Measurements from ENCODE around the gene C19orf67.

The C19orf67 gene

DNA sequence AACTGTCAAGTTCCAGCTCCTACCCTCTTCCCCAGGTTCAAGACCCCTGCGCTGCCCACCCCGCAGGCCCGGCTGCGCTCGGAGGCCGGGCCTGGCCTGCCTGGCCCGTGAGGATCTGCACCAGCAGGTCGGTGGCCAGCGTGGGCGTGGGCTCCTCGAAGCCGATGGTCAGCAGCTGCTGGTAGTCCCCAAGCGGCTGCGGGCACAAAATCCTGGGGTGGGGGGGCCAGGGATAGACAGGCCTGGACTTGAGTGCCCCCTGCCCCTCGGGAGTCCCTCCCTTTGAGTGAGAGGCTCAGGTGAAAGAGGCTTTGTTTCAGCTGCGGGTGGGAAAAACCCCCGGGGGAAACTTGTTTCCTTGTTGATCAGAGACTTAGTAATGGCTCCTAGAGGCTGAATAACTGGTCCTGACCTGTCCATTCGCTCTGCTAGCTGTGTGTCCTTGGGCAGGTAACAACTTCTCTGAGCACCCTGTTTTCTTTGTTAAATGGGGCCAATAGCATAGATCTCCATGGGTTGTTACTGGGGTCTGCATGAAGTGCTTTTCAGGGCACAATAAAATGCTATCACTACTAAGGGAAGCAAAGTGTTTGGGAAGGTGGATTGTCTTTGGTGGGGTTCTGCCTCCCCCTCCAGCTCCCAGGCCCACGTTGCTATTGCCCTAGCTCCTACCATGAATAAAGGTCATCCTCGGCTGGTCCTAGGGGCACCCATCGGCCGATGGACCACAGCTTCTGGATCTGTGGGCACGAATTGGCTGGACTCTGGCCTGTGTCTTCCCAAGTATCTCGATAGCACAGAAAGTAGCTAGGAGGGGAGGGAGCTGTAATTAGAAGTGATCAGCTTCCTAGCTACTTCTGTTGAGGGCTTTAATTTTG is 3.5 kb downstream of the C19orf67 start:
- DNase-seq = no peak

GRCh38 chr19:14080887-14081796 is 4.4 kb downstream of the C19orf67 start:
- peak; percentile 100 for DNase-seq

- no peak for DNase-seq
These were observed 7.2 kb downstream of the C19orf67 start for GRCh38 chr19:14078411-14078810.

DNA sequence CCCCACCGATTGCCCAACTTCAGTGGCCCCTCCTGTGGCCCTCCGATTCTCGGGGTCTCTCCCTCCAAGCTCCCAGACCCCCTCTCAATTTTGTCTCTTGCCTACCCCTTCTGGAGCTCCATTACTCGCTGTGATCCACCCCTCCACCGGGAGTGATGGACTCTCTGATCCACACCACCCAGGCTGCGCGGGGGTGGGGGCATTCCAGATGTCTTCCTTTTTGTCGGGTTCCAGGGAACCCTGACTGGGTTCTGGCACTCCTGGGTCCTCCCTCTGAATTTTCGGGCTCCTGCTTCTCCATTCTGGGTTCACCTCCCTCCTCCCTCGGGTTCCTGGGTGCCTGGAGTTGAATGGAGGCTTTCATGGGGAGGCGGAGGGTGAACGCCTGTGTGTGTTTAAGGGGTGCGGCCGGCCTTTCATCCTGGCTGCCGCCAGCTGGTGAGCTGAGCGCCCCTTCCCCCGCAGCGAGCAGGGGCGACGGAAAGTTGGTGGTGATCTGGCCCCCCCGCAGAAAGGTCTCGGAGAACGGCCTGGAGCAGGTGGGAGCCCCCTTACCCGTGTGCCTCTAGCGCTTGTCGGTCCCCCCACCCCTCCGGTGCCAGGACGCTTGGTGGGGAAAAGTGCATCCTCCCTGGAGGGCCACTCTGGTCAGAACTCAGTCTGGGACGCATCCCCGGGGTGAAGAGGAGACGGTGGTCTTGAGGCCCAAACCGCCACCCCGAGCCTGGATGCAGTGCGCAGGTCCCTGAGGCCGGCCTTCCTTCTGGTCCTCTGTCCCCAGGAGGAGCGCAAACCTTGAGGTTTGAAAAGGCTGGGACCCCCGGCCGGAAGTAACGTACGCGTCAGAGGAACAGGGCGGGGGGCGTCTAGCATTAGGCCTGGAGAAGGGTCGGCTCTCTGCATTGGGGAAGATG is 11.4 kb downstream of the C19orf67 start:
- DNase-seq = no peak

GRCh38 chr19:14073261-14073924 is 12.2 kb downstream of the C19orf67 start:
- peak; percentile 80 for DNase-seq

- no peak for DNase-seq
These were observed 12.9 kb downstream of the C19orf67 start, which contains the start of gene MISP3 for GRCh38 chr19:14072535-14073260. Gene MISP3, plus strand, starts transcription at chr19:14072786. Its CDS starts 524 bp downstream, at chr19:14073310.

- DNase-seq = no peak
These were observed 15.1 kb downstream of the C19orf67 start for GRCh38 chr19:14070268-14071050.

- no peak for DNase-seq
These were observed 19.4 kb downstream of the C19orf67 start for GRCh38 chr19:14066134-14066533.

GRCh38 chr19:14063105-14063504 is 22.5 kb downstream of the C19orf67 start:
- no peak for DNase-seq

- no peak for DNase-seq
These were observed 23.1 kb downstream of the C19orf67 start for GRCh38 chr19:14062558-14062855.

- no peak for DNase-seq
These were observed 23.6 kb downstream of the C19orf67 start, which contains the start of gene PALM3 for GRCh38 chr19:14061751-14062557. Gene PALM3, minus strand, starts transcription at chr19:14062076. Its CDS starts 96 bp downstream, at chr19:14061980.

DNA sequence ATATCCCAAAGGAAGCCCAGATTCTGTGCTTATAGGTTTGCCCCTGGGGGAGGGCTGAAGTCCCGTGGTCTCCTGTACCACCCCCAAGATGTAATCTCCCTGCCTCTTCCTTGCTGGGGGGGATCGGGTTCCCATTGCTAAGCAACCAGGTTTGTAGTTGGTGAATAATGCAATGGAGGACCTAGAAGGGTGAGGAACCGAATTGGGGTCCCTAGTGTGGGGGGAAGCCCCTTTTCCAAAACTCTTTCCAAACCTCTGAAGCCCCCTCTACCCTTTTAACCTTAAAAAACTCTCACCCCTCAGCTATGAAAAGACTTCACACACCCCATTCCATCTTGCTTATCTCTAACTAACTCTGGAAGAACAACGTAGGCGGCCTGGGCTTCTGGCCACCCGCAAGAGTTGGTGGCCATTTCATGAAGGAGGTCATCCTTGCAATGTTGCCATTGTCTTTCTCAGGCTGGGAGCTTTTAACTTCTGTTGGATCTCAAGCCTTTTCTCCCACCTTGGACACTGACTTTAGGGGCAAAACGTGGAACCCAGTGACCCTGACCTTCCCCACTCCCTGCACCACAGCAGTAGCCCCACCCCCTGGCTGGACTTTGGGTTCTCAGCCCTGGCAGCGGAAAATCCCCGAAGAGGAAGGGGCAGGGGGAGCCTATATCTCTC is 24.4 kb downstream of the C19orf67 start:
- no peak for DNase-seq

GRCh38 chr19:14059652-14060155 is 25.9 kb downstream of the C19orf67 start:
- DNase-seq = no peak

DNA sequence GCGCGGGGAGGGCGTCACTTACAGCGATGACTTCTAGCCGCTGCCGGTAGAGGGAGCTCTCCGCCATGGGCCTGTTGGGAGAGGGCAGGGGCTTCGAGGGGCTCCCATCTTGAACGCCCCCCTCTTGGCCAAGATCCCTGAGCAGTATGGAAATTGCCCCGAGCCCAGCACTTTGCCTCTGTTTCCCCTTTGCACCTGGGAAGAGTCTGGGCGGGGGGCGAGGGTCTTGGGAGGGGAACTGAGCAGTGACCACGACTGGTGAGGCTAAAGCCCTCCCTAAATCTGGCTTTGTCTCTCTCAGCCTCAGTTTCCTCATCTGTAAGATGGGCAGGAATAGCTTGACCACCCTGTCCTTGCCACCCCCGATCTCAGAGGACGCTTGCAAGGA is 26.5 kb downstream of the C19orf67 start:
- DNase-seq = no peak

GRCh38 chr19:14058182-14059092 is 27.1 kb downstream of the C19orf67 start:
- DNase-seq = no peak

- DNase-seq = no peak
These were observed 28.7 kb downstream of the C19orf67 start for GRCh38 chr19:14056741-14057356.

- no peak for DNase-seq
These were observed 29.4 kb downstream of the C19orf67 start for GRCh38 chr19:14056069-14056666.

Measured in femur (tissue), 1 donor.